GM04504 (cell line): ENCODE results near the gene FLOT1.
"Not testable (repeated sequence)": the region's sequence is repeated elsewhere in the genome, so short reads cannot be mapped to it uniquely, and the experiment has no call there.

Experiments used
- DNase-seq: peaks from one replicate; pipeline ENCODE4 v3.0.0-alpha.2; 2012; ENCODE audit warnings: low read depth

Gene FLOT1

DNA sequence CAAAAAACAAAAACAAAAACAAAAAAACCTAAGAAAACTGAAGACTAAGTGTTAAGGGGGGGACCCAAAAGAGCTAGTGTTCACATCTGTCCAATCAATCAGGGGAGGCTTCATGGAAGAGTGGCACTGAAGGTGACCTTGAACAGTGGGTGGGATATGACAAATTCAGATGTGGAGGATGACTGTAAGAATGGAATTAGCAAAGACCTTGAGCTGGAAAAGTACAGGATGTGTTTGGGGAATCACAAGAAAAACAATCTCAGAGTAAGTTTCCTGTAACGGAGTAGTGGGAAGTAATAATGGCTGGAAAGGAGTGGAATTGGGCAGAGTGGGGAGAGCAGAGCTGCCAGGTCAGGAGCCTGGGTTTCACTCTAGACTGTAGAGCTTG, 4.8 kb upstream of the FLOT1 start:
- no peak for DNase-seq

DNA sequence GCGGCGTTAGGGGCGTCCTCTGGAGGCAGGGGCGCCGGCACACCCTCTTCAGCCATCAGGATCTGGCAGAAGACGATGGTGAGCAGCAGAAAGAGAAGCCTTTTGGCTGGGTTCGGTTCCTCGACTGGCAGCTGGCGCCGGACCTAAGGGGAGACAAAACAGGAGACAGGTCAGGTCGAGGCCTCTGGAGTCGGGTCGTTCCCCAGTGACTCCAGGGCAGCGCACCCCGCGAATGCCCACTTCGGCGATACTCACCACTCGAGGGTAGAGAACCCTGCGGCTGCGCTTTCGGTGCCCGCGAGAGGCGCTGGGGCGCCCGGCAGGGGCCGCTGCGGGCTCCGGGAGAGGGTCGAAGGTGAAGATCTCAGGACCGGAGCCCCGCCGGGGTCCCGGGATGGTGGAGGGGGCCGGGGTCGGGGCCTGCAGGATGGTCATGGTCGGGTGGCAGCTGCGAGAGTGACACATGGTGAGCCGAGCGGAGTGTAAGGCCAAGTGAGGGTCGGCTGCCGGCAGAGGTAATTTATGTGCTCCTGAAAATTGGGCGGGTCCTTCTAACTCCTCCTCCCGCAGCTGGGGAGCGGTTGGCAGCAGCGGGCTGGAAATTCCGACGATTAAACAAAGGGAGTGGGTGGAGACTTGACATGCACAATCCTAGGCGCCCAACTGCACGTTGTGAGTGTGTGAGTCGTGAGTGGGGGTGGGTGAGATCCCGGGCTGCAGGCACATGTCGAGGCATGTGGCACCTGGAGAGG, 1.7 kb upstream of the FLOT1 start, which contains the start of gene IER3:
Gene IER3, minus strand, starts transcription at position 494 of the 752 bp plus-strand sequence. Its CDS starts 29 bp downstream, at position 465.
- peak; percentile 76 for DNase-seq

DNA sequence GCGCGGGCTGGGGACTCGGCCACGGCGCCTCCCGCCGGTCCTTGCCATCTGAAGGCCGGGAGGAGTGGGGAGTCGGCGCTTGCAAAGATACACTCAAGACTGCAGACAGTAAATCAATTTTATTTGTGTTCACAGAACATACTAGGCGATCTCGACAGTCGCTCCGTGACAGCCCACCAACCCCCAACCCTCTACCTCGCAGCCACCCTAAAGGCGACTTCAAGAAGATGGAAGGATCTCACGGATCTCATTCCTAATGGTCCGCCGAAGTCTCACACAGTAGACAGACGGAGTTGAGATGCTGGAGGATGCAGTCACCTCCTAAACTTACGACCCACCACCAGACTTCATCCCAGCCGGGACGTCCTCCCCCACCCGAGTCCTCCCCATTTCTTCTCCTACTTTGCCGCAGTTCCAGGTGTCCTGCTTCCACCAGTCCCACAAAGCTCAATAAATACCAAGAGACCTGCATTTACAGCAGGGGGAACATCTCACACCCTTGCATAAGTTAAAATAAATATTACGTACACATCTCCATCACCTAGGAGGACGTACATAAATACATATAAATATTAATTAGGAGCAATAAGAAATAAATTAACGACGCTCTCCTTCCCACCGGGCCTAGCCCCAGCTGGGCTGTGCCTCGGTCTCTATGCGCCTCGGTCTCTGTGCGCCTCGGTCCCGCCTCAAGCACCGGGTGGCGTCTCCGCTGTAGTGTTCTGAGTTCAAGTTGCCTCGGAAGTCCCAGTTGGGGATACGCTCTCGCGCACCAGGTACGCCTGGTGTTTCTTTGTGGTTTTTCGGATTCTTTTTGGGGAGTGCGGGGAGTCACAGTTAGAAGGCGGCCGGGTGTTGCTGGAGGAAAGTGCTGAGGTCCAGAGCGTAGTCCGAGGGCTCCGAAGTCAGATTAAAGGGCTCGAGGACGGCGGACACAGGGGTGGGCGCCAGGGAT, 889 bp upstream of the FLOT1 start:
- DNase-seq, result no peak

DNA sequence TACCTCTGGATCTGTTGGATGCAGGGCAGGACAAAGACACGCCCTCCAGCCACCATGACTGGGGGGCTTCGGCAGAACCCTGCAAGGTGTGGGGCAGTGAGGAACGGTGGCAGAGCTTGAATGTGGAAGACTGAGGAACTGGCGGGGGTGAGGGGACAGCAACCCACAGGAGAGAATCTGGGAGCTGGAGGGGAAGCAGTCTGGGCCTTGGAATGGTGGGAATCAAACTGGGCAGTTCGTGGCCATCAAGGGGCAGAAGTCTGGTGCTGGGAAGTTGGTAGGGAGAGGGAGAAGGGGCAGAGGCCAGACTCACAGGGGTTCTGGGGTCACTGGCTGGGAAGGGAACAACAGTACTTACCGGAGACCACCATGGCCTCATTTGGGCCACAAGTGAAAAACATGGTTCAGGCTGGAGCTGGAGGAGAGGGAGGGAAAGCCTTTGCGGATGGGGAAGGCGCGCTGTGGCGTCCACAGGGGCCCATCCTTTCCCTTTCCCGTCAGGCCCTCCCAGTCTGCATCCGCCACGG, 635 bp downstream of the FLOT1 start:
- no peak for DNase-seq

DNA sequence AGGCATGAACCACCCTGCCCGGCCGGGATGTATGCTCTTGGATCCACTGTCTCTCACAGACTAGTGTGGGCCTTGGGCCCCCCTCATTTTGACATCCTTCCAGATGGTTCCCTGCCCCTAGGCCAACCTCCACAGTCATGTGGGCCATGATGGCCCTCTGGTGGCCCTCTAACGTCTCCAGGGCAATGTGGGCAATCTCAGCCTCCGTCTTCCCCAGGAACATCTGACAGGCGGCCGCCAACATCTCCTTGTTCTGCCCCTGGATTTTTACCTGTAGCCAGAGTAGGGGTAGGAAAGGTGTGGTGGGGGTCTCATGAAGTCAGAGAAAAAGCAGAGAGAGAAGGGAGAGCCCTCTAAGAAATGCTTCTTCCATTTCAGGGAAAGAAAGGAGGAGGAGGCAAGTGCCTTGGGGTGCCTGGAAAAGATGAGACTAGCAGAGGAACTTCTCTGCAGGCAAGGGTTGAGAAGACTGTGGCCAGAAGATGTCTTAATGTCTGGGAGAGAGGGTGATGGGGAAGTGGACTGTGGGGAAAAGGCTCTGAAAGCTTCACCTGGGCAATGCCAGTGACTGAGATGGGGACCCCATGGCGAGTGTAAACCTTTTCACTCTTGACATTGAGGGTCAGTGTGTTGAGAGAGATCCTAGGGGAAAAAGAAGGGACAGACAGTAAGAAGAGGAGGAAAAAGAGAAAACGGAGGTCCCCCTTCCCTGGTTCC, 1.3 kb downstream of the FLOT1 start:
- no peak for DNase-seq

DNA sequence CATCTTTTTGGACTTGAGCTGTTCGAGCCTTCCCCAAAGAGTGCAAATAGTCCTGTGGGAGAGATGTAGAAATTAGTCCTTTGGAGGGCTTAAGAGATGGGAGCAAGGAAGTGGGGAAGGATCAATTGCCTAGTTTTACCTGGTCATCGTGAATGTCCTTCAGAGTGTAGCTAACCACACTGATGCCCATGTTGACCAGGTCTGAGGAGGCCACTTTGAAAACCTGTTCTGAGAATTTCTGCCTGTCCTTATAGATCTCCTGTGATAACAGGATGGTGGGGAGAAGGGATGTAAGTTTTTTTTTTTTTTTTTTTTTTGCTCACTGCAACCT, 2.0 kb downstream of the FLOT1 start:
- DNase-seq, result no peak

DNA sequence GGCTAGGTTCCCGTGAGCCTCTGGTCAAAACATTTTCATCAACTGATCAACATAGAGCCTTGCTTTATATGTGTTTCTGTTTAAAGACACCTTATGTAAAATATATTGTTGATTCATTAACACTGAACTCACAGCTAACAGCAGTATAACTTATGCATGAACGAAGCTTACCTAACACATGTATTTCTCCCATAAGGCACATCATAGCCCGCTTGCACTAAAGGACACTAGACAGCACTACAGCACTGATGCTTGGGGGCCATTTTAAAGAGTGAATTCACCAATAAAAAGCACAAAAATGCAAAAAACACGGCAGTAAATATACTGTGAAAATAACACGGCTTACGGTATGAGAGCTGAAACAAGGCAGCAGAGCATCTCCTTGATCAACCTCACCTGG, 4.0 kb downstream of the FLOT1 start:
- no peak for DNase-seq

DNA sequence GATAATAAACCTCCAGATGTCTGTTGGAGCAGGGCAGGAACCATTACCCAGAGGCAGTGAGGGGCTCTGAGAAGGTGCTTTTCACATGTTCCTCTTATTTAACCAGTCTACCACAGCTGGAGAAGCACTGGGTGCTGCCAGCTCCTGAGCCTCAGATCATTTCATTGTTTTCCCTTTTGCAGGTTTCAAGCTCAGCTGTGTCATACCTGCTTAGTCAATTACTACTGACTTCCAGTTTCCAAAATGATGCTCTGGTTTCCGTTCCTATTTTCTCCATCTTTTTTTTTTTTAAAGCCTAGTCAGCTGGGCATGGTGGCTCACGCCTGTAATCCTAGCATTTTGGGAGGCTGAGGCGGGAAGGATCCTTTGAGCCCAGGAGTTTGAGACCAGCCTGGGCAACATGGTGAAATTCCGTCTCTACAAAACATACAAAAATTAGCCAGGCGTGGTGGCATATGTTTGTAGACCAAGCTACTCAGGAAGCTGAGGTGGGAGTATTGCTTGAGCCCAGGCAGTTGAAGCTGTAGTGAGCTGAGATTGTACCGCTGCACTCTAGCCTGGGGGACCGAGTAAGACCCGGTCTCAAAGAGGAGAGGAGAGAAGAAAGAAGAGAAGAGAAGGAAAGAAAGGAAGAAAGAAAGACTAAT, 6.7 kb downstream of the FLOT1 start:
- DNase-seq, result no peak

DNA sequence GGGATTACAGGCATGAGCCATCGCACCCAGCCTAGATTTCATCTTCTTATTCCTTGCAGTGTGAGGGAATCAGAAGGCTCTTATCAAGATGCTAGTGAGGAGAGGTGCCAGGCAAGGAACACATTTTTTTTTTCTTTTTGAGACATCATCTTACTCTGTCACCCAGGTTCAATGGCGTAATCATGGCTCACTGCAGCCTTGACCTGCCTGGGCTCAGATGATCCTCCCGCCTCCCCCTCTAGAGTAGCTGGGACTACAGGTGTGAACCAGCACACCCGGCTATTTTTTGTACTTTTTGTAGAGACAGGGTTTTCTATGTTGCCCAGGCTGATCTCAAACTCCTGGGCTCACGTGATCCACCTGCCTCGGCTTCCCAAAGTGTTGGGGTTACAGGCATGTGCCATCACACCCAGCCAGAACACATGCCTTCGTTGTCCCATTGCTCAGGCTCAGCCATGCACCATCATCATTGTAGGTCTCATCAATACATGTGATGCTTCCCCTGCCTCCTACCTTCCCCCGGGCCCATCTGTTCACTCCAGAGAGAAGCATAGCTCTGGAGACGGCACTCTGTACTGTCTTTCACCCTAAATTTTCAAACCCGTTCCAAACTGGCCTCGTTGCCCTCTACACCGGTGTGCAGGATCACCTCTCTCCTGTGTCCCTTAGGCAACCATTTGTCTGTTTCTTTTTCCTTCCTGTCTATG, 10.1 kb downstream of the FLOT1 start:
- no peak for DNase-seq

DNA sequence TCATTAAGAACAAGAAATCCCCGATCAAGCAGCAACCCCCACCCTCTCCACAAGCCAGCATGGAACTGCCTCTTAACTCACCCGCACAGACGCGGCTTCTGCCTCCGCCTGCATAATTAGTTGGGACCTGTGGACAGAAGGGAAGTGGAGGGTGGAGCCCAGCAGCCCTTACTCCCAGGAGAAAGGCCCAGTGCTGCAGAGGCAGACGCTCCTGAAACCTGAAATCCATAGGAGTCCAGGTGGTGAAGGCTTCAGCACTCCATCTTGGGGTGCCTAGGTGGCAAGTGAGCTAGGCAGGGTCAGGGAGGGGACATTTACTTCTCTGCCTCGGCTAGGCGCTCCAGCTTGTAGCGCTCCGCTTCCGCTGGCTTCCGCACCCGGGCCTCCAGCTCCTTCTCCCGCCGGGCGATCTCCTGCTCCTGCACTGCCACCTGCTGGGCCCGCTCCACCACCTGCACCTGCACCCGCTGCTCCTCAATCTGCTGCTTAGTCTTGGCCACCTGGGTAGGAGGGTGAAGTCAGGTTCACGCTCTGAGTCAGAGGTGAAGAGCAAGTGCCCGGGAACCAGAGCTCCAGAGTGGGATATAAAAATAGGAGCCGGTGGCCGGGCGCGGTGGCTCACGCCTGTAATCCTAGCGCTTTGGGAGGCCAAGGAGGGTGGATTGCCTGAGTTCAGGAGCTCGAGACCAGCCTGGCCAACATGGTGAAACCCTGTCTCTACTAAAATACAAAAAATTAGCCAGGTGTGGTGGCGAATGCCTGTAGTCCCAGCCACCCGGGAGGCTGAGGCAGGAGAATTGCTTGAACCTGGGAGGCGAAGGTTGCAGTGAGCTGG, 11.7 kb downstream of the FLOT1 start:
- DNase-seq, result no peak

DNA sequence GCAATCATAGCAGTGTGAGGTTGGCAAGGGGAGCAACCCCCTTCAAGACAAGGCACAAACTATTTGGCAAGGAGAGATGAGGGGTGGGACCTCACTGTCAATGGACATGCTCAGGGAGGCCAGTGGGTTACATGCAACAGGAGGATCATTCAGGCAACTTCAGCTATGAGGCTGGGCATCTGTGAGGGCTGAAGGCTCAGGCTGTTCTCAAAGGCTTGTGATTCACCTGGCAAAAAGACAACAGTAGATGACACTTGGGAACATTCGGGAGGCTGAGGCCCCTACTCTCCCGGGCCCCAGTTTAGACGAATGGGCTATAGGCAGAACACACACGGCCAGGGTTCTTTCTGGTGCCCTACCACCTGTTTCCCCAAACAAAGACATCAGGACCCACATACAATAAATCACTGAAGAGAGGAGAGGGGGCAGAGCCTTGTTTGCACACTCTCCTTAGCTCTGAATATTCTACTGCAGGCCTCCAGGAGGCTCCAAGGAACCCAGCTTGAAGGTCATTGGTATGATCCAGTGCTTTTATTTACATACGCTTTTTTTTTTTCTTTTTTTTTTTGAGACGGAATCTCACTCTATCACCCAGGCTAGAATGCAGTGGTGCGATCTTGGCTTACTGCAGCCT, 14.4 kb downstream of the FLOT1 start:
- no peak for DNase-seq

DNA sequence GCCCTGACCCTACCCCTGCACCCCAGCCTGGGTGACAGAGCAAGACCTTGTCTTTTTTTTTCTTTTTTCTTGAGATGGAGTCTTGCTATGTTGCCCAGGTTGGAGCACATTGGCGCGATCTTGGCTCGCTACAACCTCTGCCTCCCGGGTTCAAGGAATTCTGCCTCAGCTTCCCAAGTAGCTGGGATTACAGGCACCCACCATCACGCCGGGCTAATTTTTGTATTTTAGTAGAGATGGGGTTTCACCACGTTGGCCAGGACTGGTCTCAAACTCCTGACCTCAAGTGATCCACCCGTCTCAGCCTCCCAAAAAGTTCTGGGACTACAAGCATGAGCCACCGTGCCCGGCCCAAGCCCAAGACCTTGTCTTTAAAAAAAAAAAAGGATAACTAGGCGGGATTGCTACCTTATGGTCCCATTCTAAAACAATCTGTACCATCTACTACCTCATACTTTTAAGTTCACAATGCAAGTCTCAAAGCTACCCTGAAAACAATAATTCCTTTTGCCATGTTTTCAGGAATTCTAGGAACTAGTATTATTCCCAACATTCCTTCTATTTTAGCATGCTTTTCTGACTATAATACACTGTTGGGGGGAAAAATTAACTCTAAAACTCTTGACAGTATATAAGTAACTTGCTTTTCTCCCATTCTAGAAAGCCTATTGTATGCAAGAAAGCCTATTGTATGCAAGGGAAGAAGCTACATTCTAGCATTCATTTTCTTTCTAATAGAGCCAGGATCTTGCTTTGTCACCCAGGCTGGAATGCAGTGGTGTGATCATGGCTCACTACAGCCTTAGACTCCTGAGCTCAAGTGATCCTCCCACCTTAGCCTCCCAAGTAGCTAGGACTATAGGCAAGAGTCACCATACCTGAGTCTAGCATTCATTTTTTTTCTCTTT, 15.7 kb downstream of the FLOT1 start:
- no peak for DNase-seq

DNA sequence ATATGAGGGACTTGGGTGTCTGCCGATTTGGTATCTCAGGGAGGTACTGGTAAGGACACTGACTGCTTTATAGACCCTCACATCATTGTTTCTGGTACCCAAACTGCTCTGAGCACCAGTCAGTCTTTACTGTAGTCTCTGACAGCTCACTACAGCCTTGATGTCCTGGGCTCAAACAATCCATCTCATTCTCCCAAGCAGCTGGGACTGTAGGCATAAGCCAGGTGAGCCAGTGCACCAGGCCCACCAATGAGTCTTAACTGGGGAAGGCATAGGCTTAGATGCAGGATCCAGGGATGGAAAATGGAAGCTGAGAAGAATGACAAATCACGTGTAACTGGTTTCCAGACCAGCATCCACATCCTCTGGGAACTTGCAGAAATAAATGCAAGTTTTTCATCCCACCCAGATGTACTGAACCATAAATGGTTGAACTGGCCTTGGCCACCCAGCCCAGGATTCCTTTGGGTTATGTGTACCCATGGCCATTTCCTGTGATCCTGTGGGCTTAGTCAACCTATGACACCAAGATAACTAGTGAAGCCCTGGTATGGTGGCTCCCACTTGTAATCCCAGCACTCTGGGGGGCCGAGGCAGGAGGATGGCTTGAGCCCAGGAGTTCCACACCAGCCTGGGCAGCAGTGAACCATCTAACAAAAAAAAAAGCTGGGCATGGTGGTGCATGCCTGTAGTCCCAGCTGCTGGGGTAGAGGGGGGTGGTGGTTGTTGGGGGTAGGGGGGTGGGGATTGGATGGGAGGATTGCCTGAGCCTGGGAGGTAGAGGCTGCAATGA, 16.6 kb downstream of the FLOT1 start:
- no peak for DNase-seq

DNA sequence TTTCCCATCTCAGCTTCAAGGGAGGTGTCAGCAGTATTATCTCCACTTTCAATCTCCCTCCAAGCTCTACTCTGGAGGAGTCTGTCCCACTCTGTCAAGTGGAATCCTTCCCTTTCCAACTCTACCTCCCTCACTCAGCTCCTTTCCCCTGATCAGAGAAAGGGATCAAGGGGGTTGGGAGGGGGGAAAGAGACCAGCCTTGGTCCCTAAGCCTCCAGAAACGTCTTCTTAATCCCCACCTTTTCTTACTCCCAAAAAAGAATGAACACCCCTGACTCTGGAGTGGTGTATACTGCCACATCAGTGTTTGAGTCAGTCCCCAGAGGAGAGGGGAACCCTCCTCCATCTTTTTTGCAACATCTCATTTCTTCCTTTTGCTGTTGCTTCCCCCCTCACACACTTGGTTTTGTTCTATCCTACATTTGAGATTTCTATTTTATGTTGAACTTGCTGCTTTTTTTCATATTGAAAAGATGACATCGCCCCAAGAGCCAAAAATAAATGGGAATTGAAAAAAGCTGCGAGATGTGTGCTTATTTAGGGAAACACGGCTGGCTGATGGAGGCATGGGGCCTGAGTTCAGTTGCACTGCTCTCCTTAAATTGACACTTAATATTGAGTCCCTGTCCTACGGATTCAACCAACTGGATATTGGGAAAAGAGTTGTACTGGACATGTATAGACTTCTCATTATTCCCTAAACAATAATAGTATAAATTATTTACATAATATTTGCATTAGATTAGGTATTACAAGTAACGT, 17.4 kb downstream of the FLOT1 start:
- DNase-seq, result no peak

DNA sequence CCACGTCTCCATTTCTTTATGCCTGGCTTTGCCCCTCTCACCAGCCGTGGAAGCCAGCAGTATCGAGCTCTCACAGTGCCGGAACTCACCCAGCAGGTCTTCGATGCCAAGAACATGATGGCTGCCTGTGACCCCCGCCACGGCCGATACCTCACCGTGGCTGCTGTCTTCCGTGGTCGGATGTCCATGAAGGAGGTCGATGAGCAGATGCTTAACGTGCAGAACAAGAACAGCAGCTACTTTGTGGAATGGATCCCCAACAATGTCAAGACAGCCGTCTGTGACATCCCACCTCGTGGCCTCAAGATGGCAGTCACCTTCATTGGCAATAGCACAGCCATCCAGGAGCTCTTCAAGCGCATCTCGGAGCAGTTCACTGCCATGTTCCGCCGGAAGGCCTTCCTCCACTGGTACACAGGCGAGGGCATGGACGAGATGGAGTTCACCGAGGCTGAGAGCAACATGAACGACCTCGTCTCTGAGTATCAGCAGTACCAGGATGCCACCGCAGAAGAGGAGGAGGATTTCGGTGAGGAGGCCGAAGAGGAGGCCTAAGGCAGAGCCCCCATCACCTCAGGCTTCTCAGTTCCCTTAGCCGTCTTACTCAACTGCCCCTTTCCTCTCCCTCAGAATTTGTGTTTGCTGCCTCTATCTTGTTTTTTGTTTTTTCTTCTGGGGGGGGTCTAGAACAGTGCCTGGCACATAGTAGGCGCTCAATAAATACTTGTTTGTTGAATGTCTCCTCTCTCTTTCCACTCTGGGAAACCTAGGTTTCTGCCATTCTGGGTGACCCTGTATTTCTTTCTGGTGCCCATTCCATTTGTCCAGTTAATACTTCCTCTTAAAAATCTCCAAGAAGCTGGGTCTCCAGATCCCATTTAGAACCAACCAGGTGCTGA, 18.4 kb downstream of the FLOT1 start:
- not testable (repeated sequence) for DNase-seq
